Stimulated activated CD8-positive, alpha-beta memory T cell treated with anti-CD3 and anti-CD28 coated beads, Interleukin-4, amount 100 ng/mL, for 24 hours (primary cell): ENCODE measurements around the gene PTGR1.
A peak's percentile ranks its signal among the peaks of the same experiment; 100 is the strongest.
"Not testable (repeated sequence)": the region's sequence is repeated elsewhere in the genome, so short reads cannot be mapped to it uniquely, and the experiment has no call there.

Source experiments
- DNase-seq: peaks from one replicate; pipeline ENCODE4 v3.0.0-alpha.2; 2020; ENCODE audit warnings: low read depth

Gene PTGR1

GRCh38 chr9:111613436-111614040 lies 14.1 kb upstream of the PTGR1 start:
- DNase-seq = no peak

- no peak for DNase-seq
These were observed 11.4 kb upstream of the PTGR1 start for GRCh38 chr9:111610845-111611244.

- DNase-seq = no peak
These were observed 10.7 kb upstream of the PTGR1 start for GRCh38 chr9:111610149-111610548.

DNA sequence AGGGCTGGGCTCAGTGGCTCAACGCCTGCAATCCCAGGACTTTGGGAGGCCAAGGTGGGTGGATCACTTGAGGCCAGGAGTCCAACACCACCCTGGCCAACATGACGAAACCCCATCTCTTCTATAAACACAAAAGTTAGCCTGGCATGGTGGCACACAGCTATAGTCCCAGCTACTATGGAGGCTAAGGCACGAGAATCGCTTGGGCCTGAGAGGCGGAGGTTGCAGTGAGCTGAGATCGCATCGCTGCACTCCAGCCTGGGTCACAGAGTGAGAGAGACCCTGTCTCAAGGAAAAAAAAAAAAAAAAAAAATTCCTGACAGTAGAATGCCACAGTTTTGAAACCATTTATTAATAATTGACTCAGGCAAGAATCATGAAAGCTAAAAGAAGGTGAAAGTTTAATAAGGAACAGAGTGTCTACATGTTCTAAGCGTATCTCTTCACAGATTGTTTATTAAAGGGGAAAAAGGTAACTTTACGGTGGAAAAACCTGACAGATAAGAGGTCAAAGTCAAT lies 5.7 kb upstream of the PTGR1 start:
- no peak for DNase-seq

GRCh38 chr9:111604054-111604615 lies 4.7 kb upstream of the PTGR1 start:
- DNase-seq = no peak

DNA sequence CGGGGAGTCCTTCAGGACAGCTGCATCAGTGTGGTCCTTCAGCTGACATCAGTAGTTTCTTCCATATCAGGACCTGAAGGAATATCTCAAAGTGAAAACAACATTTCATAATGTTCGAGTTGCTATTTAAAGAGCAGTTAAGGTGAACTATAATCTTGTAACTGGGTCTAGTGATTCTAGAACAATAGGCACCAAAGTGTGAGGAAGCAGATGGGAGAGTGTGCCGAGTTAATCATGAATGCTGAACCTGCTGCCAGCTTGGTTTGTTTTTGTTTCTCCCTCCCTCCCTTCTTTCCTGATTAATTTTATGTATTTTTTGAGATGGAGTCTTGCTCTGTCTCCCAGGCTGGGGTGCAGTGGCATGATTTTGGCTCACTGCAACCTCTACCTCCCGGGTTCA lies 3.6 kb upstream of the PTGR1 start:
- DNase-seq = no peak

DNA sequence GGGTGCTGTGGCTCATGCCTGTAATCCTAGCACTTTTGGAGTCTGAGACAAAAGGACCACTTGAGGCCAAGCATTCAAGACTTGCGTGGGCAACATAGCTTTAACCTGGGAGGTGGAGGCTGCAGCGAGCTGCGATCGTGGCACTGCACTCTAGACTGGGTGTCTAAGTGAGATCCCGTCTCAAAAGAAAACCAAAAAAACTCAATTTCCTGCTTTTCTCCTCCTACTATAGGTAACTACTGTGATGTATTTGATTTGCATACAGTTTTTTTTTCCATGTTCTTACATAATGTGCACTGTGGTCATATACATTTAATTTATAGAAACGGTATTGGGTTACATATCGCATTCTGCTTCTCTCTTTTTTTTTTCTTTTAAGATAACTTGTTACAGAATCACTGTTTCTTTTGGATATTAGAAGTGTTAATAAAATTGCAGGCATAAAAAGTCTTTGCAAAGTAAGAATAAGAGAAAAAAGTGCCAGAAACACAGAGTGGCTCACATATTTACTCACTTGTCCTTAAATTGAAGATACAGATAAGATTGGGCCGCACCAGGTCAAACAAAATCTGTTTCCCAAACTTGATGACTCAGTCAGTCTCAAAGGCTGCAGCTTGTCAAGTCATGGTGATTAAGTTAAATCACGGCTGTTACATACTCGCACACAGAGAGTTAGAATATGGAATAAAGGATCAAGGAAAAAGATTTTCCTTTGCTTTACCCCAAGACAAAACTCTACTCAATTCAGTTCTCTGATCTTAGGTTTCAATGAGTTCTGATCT lies 2.0 kb upstream of the PTGR1 start:
- DNase-seq = no peak

- DNase-seq = no peak
These were observed 502 bp upstream of the PTGR1 start for GRCh38 chr9:111599955-111600343.

DNA sequence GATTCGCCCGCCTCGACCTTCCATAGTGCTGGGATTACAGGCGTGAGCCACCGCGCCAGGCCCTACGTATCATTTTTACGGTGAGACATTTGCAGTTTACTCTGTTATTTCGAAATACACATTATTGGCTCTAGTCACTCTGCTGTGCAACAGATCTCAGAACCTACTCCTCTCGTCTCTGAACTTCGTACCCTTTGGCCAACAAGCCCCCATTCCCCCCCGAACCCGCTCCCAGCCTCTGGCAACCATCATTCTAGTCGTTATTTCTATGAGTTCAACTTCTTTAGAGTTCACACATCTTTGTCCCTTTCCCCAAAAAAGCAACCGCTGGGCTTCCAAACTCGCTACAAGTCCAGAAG lies 735 bp downstream of the PTGR1 start:
- DNase-seq = no peak

GRCh38 chr9:111597852-111598732 lies 1.4 kb downstream of the PTGR1 start:
- peak; percentile 28 for DNase-seq

DNA sequence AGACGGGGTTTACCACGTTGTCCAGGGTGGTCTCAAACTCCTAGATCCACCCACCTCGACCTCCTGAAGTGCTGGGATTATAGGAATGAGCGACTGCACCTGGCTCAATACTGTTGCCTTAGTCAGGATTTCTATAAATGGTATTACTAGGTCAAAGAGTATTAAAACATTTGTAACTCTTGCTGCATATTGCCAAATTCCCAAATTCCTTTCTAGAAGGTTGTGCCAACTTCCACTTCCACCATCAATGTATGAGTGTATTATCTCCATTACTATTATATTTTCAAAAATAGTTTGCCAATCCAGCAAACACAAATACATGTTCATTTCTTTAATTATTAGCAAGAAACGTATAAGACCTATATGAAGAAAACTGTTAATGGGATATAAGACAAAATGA lies 10.6 kb downstream of the PTGR1 start:
- no peak for DNase-seq

DNA sequence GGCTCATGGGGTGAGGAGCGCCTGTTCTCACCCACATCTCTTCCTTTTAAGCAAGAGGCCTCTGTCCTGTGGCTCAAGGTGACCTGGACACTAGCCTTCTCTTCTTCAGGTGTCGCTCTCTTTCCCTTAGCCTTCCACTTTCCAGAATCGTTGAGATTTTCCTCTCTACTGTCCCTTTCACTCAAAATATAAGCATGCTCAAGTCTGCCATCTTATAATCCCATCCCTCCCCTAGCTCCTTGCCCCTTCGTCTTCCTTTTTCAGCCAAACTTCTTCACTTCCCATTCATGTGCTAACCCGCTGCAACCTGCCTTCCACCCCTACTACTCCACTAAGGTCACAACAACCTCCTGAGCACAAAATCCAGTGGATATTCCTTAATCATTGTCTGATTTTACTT lies 13.1 kb downstream of the PTGR1 start:
- DNase-seq = no peak

- no peak for DNase-seq
These were observed 16.6 kb downstream of the PTGR1 start for GRCh38 chr9:111582888-111583287.

DNA sequence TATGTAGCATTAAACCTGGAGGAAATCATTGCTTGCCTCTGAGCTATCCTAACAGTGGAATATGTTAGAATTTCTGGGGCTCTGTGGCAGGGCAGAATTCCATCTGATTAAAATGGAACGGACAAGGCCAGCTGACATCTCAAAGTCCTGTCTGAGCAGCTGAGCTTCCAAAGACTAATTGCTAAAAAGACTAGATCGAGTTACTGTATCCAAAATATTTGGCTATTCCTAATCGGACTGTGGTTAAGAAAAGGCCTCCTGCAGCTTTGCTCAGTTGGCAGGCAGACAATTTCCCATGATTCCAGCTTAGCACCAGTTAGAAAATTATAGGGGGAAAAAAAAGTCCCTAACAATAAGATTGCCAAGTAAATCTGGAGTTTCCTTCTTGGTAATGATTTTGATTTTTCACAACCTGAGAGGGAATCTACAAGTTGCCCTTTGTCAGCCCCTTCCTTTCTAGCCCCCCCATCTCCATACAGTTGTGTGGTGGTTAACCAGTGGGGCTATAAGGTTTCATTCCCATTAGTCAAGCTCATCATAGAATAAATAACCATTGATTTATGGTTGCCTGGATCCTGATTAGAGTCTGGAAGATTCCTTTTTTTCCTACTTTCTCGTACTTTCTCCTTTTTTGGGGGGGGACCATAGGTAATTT lies 26.4 kb downstream of the PTGR1 start:
- DNase-seq = no peak

- DNase-seq = not testable (repeated sequence)
These were observed 31.3 kb downstream of the PTGR1 start for GRCh38 chr9:111568127-111568526.

GRCh38 chr9:111566234-111566633 lies 33.2 kb downstream of the PTGR1 start:
- DNase-seq = no peak

- no peak for DNase-seq
These were observed 38.2 kb downstream of the PTGR1 start for GRCh38 chr9:111561165-111561719.

- no peak for DNase-seq
These were observed 40.3 kb downstream of the PTGR1 start for GRCh38 chr9:111559000-111559610.

GRCh38 chr9:111555425-111555824 lies 44.0 kb downstream of the PTGR1 start:
- DNase-seq = not testable (repeated sequence)

DNA sequence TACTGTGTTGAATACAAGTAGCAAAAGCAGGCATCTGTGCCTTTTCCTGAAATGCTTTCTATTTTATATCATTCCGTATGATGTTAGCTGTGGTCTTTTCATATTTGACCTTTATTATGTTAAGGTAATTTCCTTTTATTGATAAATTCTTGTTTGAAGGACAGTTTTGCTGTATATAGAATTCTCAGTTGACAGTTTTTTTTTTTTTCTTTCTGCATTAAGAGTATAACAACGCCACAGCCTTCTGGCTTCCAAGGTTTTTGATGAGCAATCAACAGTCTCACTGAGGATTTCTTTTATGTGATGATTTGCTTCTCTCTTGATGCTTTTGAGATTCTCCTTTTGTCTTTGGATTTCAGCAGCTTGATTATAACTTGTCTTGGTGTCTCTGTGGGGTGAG lies 50.8 kb downstream of the PTGR1 start:
- no peak for DNase-seq
